Measurements from ENCODE around the gene CSH1. TPM values are rescaled to one million over a fixed set of nuclear protein-coding genes. Genes with fewer than 3 reads are reported as not detected.
A peak's percentile ranks its signal among the peaks of the same experiment; 100 is the strongest.

Gene CSH1
- total RNA-seq, 1 donor from 2014 or later = not detected

- no peak for DNase-seq (ENCODE audit: low read depth)
- TF ChIP-seq CTCF (conservative IDR thresholded peaks at IDR 0.05; ENCODE audit: low read depth, low read length) = peak; percentile 55
Observed at GRCh38 chr17:63848834-63849689, 47.3 kb downstream of the CSH1 start.

GRCh38 chr17:63847525-63848249, 48.7 kb downstream of the CSH1 start:
- DNase-seq (ENCODE audit: low read depth) = no peak
- TF ChIP-seq CTCF (conservative IDR thresholded peaks at IDR 0.05; ENCODE audit: low read depth, low read length) = no peak
- H3K4me3 ChIP-seq (ENCODE audit: low read depth, low read length) = no peak overlapping the region

More at GRCh38 chr17:63848834-63849689, 47.3 kb downstream of the CSH1 start:
- peak overlapping the region; percentile 42 for H3K4me3 ChIP-seq (ENCODE audit: low read depth, low read length)

GRCh38 chr17:63845509-63845908, 50.9 kb downstream of the CSH1 start:
- H3K4me3 ChIP-seq (ENCODE audit: low read depth, low read length) = no peak overlapping the region
- TF ChIP-seq CTCF (conservative IDR thresholded peaks at IDR 0.05; ENCODE audit: low read depth, low read length) = no peak
- DNase-seq (ENCODE audit: low read depth) = no peak

Other genes with a start within 250 kb of the CSH1 start
- 111 and 161 TPM in 2 replicates for gene LIMD2, start 196.4 kb downstream of the CSH1 start, total RNA-seq
- 23.0 and 33.9 TPM in 2 replicates for gene STRADA, start 154.8 kb downstream of the CSH1 start, total RNA-seq
- gene CCDC47, start 123.0 kb downstream of the CSH1 start, total RNA-seq = 27.6 and 34.8 TPM in 2 replicates
- gene DDX42, start 122.4 kb downstream of the CSH1 start, total RNA-seq = 35.0 and 44.6 TPM in 2 replicates
- 83.9 and 109 TPM in 2 replicates for gene PSMC5, start 69.1 kb downstream of the CSH1 start, total RNA-seq
- gene FTSJ3, start 68.9 kb downstream of the CSH1 start, total RNA-seq = 71.7 and 86.2 TPM in 2 replicates
- 95.9 and 135 TPM in 2 replicates for gene SMARCD2, start 53.9 kb downstream of the CSH1 start, total RNA-seq
- gene CSH2, start 22.9 kb downstream of the CSH1 start, total RNA-seq = not detected in 2 replicates
- gene GH2, start 14.6 kb downstream of the CSH1 start, total RNA-seq = not detected in 2 replicates
- gene CSHL1, start 14.7 kb upstream of the CSH1 start, total RNA-seq = not detected in 2 replicates
- gene GH1, start 22.3 kb upstream of the CSH1 start, total RNA-seq = not detected in 2 replicates
- gene CD79B, start 35.8 kb upstream of the CSH1 start, total RNA-seq = not detected in 2 replicates
- gene SCN4A, start 76.3 kb upstream of the CSH1 start, total RNA-seq = under 0.01 TPM in 1 of 2 replicates, not detected in the other
- 0.14 and 0.17 TPM in 2 replicates for gene PRR29, start 101.8 kb upstream of the CSH1 start, total RNA-seq
- gene ICAM2, start 124.1 kb upstream of the CSH1 start, total RNA-seq = 18.4 and 19.9 TPM in 2 replicates
- 2.1 and 6.3 TPM in 2 replicates for gene ERN1, start 233.6 kb upstream of the CSH1 start, total RNA-seq